Spleen (tissue), 7 donors: ENCODE data around the gene CD99.

Source experiments
- CTCF ChIP-seq, 11 experiments: fragments of 200-600 bp in 7 of 11; fragments of 450-650 bp in 4 of 11; sonication (generic) in 4 of 11; IDR thresholded peaks in 8 of 11; conservative IDR thresholded peaks in 3 of 11; 1 replicate in 7 of 11; 2 replicates in 4 of 11; pipeline versions ENCODE4 v1.4.0 to v1.8.0; 2016 to 2021; ENCODE audit warnings: antibody characterized with exemption in 11 of 11, inconsistent platforms in 4 of 11, mild to moderate bottlenecking in 1 of 11
- POLR2A ChIP-seq, 3 donors: fragments of 450-650 bp; IDR thresholded peaks; one replicate each; pipeline ENCODE4 v1.5.1; 2017; ENCODE audit warnings: antibody characterized with exemption in 3 of 3, mild to moderate bottlenecking in 1 of 3
- donor health status: DM: no; HTN: no; CAD: no; lungs with moderate emphysema.
- donor health status: DM: no; HTN: no; CAD: no.
- donor health status: DM: no; HTN: no; CAD: no.

DNA sequence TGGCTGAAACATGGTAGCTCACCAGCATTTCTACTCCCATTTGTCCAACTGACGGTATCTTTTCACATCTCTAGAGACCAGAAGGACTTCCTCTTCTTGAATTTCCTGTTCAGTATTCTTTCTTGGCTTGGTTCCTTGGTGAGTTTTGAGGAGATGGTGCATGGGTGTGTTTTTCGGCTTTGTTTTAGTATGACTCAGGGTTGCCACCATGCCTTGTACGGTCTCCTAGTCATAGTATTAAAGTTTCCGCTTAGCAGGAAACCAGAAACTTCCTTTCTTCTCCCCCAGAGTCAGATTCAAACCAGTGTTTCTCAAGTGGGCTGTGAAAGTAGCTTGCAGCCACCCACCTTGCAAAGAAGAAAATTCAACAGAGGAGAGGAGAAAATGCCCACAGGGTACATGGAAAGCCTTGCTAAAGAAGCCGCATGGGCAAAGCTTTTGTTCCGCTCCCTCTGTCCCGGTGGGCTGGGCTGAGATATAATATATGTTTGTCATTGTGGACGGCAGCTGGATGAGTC is 5.7 kb downstream of the CD99 start:
- no peak for TF ChIP-seq CTCF (IDR thresholded peaks at IDR 0.05 in 8 of 11, conservative IDR thresholded peaks at IDR 0.05 in 3 of 11)
- no peak for TF ChIP-seq POLR2A (IDR thresholded peaks at IDR 0.05)
